GM18868 (cell line): ENCODE measurements around the gene PNMA1.

ENCODE experiments used
- ATAC-seq: cut with Tn5 transposase; IDR thresholded peaks from one replicate; pipeline ENCODE4 v1.9.1; 2021; ENCODE audit warnings: mild to moderate bottlenecking, moderate library complexity; ENCODE audit not compliant: unreplicated experiment

PNMA1 gene, protein sequence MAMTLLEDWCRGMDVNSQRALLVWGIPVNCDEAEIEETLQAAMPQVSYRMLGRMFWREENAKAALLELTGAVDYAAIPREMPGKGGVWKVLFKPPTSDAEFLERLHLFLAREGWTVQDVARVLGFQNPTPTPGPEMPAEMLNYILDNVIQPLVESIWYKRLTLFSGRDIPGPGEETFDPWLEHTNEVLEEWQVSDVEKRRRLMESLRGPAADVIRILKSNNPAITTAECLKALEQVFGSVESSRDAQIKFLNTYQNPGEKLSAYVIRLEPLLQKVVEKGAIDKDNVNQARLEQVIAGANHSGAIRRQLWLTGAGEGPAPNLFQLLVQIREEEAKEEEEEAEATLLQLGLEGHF

DNA sequence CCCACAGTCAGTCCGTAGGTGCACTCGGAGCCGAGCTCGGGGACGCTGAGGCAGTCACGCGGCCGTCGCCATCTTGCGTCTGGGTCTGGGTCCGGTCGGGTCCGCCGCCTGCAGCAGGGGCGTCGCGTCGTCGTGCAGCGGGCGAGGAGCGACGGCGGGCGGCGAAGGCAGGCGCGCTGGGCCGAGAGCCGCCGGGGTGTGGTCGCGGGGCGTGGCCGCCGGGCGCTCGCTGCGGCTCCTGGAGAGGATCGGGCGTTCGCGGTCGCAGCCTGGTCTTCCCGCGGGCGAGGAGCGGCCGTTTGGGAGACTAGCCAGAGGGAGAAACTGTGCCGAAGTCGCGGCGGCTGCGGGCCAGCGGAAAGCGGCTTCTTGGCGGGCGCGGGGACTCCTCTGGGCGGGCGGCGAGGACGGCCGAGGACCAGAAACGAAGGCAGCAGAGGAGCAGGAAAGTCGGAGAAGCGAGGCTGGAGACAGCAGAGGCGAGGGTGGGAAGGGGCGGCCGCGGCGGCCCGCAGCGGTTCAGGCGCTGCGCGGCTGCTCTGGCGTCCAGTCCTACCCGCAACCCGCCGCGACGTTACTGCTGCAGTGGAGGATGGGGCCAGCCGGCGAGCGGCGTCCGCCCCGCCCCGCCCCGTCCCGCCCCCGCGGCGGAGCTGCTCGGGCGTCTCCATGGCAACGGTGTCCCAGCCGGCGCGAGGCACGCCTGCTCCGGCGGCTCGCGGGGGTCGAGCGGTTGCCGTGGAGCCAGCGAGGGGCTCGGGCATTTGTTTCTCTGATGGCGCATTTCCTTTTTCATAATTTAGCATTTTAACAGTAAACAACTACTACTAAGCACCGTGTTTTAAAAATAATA is at the start of gene PNMA1:
Gene PNMA1 (minus strand): TSS at position 582 of the 853 bp plus-strand sequence. CDS start 745 bp downstream, outside the sequence.
- ATAC-seq = peak; percentile 73

DNA sequence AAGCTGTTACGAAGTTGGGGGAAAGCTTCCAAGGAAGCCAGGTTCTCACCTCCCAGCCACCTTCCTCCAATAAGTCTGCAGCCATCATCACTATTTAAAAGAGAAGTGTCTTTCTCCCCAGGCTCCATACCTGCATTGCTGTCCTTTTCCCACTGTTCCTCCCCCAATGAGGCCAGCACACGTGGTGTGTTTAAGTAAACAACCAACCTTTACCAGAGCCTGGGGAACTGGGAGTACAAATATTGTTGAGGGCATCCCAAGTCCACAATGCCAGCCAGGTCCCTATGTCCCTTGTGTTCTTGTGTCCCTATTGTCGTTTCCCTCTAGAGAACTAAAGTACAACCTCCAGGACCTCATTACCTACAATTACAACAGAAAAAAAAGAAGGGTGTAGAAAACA is 49.2 kb upstream of the PNMA1 start:
- ATAC-seq = no peak

DNA sequence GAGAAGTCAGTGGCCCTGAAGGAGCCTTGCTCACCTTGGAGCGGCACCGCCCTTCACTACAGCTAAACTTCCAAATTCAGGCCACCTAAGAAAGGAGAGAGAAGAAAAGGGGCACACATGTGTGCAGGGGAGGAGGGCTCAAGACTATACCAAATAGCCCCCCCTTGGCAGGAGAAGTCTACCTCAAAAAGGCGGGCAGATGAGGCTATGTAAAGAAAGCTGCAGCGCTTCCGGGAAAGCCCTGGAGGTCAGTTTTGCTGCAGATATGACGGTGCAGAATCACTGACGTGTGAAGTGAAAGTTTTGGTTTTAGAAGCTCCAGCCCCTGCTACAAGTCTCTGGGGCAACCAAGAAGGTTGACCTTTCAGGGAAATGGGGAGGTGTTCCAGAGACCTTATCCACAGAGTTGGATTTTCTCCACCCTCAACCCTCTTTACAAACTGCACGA is 48.2 kb upstream of the PNMA1 start:
- ATAC-seq = peak; percentile 28

DNA sequence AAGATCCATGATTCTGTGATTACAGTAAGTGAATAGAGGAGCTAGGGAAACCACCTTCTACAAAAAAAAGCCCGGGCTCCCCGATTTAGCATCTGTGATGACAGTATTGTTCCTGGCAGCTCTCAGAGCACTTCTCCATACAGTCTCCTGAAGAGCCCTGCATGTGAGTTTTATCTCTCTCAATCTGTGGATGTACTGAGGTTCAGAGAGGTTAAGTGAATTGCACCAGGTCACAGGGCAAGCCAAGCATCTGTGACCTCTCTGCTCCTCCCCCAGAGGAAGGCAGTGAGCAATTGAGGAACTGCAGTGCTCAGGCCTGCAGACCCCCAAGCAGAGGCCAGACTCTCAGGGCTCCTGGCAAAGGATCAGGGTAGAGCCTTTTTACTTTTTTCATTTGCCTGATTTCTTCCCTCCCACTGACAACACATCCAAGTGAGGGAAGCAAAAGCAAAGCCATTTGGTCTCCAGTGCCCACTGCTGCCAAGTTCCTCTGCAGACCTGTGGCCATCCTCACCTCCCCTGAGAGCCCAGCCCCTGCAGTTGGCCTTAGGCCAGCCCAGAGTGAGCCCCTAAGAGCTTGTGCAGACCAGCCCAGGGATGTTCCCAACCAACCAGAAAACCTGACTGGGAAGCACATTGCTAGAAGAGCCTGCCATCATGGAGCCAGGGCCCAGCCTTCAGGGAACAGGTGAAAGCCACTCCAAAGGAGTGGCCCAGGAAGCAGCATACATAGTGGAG is 47.6 kb upstream of the PNMA1 start:
- no peak for ATAC-seq

DNA sequence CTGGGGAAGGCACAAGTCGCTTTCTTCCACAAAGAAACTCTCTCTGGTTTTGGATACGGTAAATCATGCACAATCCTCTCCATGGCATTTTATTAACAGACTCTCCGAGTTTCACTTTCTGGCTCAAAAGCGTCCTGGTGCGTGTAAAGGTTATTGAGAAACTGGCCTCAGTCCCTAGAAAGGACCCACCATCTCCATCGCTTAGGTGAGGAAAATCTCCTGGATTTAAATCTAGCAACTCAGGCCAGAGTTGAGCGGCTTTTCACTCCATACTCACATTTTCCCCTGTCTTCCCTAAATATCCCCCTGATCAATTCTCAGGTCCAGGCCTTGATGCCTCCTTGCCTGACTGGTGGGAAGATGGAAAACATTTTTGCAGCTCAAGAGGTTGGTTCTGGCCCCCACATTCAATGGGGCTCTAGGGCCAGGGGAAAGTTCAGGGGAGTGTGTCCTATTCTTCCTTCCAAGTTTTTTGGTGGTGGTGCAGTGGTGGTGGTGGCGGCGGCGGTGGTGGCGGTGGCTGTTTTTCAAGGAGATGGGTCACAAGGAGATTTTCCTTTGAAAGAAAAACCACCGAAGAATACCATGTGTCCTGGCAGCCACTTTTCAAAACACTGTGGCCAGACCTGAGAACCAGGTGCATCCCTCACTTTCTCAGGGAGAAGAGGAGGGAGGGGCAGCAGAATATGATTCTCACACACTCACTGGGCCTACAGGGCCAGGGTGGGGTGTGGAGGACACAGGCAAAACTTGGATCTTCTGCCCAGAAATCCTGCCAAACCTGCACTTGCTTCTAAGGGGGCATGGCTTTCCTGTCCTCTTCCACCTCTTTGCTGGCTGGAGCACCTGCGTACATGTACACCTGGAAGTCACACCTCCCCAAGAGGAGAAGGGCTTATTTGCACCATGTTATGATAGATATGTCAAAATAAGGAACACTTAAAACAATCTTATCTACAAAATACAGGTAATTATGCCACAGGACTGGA is 46.7 kb upstream of the PNMA1 start:
- ATAC-seq = no peak

DNA sequence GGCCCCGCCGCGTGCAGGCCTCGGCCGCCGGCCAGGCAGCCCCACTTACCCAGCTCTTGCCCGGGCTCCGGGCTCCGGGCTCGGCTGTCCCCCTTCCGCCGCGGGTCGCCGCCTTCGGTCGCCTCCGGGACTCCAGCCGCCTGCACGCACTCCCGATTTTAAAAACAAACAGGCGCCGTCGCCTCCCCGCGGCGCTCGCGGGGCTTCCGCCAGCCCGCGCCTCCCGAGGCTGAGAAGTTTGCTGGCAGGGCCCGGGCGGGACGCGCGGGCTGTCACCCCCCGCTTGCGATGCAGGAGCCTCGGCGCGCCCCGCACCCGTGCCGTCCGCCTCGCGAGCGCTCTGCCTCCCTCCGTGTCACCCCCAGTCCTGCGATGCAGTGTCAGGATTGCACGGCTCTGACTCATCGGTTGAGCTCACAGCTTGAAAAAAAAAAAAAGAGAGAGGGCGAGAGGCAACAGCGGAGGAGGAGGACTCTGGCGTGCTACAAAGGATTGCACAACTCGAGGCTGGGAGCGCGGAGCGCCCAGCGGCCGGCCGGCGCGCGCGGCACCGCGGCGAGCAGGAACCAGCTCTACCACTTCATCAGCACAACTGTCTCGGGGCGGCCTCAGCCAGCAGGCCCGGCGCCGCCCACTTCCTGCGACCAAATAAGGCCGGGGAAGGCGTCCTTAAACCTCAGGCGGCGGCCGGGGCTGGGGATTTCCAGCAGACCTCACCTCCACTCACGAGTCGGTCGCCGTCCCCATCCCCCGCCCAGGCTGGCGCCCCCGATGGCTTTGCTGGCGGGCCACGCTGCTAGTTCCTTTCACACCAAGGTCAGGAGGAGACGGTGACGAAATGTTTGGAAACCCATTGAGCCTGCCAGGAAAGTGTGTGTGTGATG is 45.8 kb upstream of the PNMA1 start:
- ATAC-seq = peak; percentile 65

DNA sequence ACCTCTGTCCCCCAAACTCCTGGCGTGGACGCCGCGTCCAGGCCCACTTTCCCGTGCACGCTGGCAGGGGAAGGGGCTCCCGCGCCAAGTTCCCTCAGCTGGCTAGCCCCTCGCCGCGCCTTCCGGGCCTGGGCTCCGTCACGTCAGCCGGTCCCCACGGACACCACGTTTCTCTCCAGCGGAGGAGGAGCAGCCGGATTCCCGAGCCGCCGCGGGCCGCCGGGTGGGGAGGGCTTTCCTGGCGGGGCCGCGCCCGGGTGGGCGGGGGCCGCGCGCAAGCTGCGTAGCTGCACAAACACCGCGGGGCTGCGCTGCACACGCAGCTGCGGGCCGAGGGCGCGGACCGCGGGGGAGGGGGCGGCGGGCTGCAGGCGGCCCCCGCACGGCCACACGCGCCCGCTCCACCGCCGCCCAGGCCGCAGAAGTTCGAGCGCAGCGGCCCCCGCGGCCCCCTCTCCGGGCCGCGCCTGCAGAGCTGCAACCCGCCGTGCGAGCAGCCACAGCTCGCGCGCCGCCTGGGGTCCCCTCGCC is 45.1 kb upstream of the PNMA1 start:
- no peak for ATAC-seq

DNA sequence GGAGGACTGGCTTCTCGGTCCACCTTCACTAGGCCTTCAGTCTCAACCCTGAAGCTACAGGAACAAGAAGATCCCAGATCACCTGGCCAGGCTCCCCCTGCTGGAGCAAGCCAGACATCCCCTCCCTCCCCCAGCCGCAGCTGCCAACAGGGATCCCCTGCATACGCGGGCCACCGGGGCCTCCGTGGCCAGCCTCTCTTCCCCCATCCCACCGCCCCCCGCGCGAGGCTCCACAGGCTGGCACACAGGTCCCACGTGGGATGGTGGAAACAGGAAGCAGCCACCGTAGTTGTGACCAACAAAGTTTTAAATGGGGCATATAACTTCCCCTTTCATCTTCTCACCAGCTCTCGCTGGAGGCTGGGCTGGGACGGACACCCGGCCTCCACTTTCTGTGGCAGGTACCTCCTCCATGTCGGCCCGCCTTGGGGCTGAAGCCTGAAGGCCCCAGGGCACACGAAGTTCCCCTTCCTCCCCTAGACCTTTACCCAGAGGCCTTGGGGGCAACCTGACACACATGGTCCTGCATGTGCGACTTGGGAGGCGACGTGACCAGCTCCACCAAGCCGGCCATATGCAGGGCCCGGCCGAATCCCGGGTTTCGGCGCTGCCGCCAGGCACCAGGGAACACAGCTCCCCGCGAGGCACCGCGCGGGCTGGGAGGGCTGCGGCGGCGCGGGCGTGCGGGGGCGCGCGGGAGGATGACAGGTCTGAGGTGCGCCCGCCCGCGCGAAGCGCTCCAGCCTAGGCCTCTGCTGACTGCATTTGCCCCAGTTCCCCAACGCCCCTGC is 44.4 kb upstream of the PNMA1 start:
- peak; percentile 10 for ATAC-seq

DNA sequence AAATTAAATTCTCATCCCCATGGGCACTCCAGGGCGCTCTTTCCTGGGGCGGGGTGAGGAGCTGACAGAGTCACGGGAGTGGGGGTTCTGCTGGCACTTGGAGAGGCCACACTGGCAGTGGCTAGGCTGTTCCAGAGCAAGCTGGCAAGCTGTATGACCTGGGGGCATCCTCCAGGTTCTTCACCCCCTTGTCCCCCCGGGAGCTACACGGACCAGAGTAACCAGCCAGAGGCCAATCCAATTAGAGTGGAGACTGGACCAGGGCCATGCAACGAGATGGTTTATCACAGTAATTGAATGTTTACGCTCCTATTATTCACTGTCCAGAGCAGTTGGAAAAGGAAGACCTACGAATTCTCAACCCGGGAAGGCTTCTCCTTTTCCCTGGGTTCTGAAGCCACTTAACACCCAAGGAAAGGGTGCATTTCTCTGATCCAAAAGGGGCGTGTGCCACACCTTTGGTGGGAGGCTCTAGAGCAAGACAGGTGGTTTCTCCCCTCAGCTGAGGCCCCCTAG is 43.8 kb upstream of the PNMA1 start:
- no peak for ATAC-seq

DNA sequence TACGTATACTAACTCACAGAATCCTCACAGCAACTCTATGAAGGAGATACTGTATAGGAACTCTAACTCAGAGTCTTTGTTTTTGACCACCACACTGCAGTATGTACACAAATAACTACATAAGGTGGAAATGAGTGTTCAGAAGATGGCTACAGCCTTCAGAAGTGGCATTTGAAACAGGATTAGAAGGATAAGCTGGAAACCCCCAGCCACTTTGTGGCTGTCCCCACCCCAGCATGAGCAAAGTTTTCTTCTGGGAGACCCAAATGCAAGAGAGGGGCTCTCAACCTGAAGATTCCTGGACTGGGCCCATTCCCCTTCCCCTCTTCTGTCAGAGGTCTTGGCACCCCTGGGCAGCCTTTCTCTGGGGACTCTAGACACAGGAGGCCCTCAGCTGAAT is 43.2 kb upstream of the PNMA1 start:
- no peak for ATAC-seq

DNA sequence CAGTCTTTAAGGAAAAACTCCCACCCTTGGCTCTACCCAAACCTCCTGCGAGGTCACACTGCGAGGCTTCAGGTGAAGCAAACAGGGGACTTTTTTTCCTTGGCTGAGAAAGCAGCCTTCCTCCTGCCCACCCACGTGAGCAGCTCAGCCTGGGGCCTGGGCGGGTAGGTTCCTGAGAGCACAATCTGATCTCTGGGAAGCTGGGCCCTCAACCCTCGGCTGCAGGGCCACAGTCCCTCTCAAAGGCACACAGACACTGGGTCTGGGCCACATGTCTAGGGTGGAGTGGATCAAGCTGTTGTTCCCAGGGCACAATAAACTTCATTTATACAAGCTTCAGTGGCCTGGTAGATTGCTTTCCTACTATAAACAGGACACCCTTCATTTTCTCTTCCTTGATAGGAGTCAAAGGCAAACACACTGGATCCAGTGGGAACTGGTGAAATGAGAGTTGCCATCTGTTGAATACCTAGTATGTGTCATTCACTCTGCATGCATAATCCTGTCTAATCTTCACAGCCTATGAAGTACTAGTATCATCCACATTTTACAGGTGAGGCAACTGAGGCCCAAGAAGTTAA is 41.3 kb upstream of the PNMA1 start:
- ATAC-seq = no peak

DNA sequence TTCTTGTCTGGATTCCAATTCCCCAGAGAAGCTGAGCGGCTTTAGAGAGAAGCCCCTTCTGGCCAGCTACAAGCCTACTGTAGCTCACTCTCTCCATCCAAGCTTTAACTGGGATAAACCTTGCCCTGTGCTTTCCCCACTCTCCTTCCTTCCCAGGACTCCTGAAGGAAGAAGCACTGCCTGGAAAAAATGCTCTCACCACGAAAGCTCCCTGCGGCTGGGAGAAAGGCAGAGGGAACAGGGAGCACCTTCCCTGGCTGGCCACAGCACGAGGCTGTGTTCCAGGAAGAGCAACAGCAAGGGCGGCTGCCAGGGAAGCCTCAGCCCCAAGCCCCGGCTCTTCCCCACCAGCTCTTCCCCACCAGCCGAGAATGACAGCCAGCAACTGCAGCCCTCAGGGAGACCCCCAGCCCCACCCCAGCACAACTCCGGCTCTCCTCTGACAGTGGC is 40.8 kb upstream of the PNMA1 start:
- no peak for ATAC-seq

DNA sequence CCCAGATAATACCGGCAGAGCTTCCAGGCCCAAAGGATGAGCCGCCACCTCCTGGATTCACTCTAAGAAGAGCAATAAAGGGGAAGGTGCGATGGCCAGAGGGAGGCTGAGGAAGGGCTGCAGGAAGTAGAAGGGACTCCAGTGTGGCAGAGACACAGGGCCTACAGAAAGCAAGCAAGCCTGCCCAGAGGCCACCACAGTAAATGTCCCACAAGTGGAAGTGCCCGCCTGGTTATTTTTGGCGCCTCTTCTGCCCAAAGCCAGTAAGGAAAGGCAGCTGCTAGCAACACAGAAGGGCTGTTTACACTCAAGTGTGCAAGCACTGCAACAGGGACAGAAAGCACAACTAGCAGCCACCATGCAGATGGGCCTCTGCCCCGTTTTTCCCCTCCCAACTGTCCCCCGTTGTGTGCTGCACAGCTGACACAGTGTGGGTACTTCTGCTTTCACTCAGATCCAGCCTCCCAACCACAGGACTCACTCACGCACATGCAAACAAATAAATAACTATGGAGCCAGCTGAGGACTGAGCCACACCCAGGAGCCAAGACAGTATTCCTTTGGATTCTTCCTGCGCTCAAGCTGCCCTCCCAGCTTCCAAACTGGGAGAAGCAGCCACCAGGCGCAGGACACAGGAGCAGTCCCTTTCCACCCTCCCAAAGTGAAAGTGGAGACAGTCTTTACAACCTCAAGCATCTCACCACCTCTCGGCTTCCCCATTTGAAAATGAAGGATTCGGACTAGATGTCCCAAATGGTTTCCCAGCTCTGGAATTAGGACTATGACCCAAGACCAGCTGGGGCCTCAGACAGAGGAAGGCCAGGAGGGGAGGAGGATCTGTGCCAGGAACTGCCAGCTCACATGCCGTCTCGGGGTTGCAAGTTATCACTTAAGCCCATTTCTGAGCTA is 40.0 kb upstream of the PNMA1 start:
- ATAC-seq = peak; percentile 57

DNA sequence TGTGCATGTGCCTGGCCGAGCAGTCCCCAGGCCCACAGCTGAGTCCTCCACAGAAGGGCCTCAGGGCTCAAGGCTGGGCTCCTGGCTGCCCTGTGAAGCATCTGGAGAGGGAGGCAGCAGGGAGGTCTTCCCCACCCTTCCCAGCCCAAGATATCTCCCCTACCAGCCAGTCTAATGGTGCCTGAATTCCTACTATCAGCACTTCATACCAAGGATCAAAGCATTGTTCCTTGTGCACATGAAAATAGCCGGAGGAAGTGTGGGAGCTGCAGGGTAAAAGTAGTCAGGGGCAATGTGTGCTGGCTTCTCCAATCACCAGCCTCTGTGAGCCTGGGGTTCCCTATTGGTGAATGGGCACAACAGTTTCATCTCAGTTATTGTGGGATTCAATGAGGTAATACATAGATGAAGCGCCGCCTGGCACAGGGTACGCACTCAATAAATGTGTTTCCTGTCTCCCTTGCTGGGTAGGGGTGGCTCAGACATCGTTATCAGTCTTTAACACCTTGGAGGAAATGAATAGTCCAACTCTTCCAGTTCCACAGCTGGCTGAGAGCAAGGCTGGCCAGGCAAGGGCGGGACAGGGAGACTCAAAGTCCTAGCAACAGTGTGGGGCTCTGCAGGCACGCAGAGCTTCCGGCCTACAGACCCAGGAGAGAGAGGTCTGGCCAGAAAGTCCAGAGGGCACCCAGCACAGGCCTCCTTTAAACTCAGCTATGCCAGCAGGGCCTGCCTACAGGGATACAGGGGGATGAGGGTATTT is 39.1 kb upstream of the PNMA1 start:
- no peak for ATAC-seq

DNA sequence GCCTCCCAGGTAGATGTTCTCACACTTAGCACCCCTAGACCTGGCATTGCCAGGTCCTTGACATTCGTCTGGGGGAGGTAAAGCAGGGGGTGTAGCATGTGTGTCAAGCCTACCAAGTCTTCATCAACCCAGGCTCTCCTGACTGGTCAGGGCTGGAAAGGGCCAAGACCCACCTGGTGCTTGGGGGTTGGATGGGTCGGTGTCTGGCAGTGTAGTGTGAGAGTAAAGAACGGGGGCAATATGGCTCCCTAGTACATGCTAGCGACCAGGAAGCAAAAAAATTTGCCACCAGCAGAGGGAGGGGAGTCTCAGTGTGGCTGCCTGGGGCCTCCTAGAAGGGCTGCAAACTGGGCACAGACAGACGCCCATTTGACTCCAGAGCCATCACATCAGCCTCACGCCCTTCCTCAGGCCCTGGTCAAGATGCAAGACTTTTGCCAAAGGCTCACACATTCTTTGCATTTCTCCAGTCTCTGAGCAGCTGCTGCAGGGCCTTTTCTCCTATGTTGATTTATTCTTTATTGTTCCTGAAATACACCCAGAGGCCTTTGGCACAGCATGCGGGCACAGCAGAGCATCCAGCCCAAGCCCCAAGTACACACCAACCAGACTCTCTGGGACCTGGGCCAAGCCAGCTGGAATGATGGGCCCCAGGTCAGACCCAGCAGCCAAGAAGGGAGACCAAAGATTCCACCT is 38.3 kb upstream of the PNMA1 start:
- no peak for ATAC-seq
